ENCODE measurements around the gene ACTC1. TPM values are rescaled to one million over a fixed set of nuclear protein-coding genes. Genes with fewer than 3 reads are reported as not detected.

The ACTC1 gene
- polyA plus RNA-seq, 1 donor = 9,469 TPM

- DNase-seq (ENCODE audit: low read depth) = no peak
Measured at GRCh38 chr15:34757262-34757661, 38.1 kb downstream of the ACTC1 start.

- no peak for DNase-seq (ENCODE audit: low read depth)
Measured at GRCh38 chr15:34755419-34755773, 40.0 kb downstream of the ACTC1 start.

GRCh38 chr15:34754674-34755418, 40.5 kb downstream of the ACTC1 start, which contains the start of gene GJD2:
Gene GJD2, minus strand, starts transcription at chr15:34754998. Its CDS starts 510 bp downstream, at chr15:34754488.
- no peak for DNase-seq (ENCODE audit: low read depth)

GRCh38 chr15:34754171-34754601, 41.2 kb downstream of the ACTC1 start:
- DNase-seq (ENCODE audit: low read depth) = no peak

- DNase-seq (ENCODE audit: low read depth) = no peak
Measured at GRCh38 chr15:34753236-34753894, 42.0 kb downstream of the ACTC1 start.

- DNase-seq (ENCODE audit: low read depth) = no peak
Measured at GRCh38 chr15:34749691-34750090, 45.7 kb downstream of the ACTC1 start.

Other genes starting within 250 kb of the ACTC1 start
- gene GOLGA8B, start 211.9 kb downstream of the ACTC1 start, polyA plus RNA-seq (ENCODE audit: insufficient read length) = 35.1 TPM
- gene GJD2, start 40.6 kb downstream of the ACTC1 start, polyA plus RNA-seq (ENCODE audit: insufficient read length) = 7.0 TPM
- gene AQR, start 174.2 kb upstream of the ACTC1 start, polyA plus RNA-seq (ENCODE audit: insufficient read length) = 16.9 TPM
- 22.6 TPM for gene ZNF770, start 192.7 kb upstream of the ACTC1 start, polyA plus RNA-seq (ENCODE audit: insufficient read length)